HL-60 (cell line): ENCODE data around the gene KLF16.

Experiments
- DNase-seq, 2 experiments: peaks; one replicate each; pipeline ENCODE4 v3.0.0-alpha.2; 2010 to 2020; ENCODE audit warnings: low read depth in 1 of 2, low spot score in 1 of 2
- H3K27ac ChIP-seq: fragments of 250-450 bp; sonication (Bioruptor Pico); replicated peaks from 2 replicates; pipeline ENCODE4 v1.5.1; 2020; ENCODE audit warnings: mild to moderate bottlenecking, moderate library complexity
- H3K27me3 ChIP-seq: fragments of 250-450 bp; sonication (Bioruptor Pico); 2 replicates; pipeline ENCODE4 v1.5.1; 2021; ENCODE audit warnings: mild to moderate bottlenecking, moderate library complexity; ENCODE audit not compliant: insufficient read depth, poor library complexity, severe bottlenecking
- H3K4me3 ChIP-seq: replicated peaks from 2 replicates; pipeline ENCODE4 v1.5.1; 2011; ENCODE audit warnings: mild to moderate bottlenecking, control low read depth, low read length; ENCODE audit not compliant: insufficient read depth
- CTCF ChIP-seq: IDR thresholded peaks from one replicate; pipeline ENCODE4 v1.5.1; 2011; ENCODE audit warnings: low read length, control low read depth, inconsistent platforms; ENCODE audit not compliant: insufficient read depth
- GABPA ChIP-seq: IDR thresholded peaks from 2 replicates; pipeline ENCODE4 v1.6.1; 2012; ENCODE audit warnings: low read depth
- POLR2AphosphoS5 ChIP-seq: IDR thresholded peaks from 2 replicates; pipeline ENCODE4 v1.6.1; 2012; ENCODE audit warnings: low read depth
- REST ChIP-seq: IDR thresholded peaks from 2 replicates; pipeline ENCODE4 v1.6.1; 2012; ENCODE audit warnings: low read depth; ENCODE audit not compliant: insufficient replicate concordance
- SPI1 ChIP-seq: IDR thresholded peaks from 2 replicates; pipeline ENCODE4 v1.6.1; 2012; ENCODE audit warnings: low read depth, mild to moderate bottlenecking, borderline replicate concordance

The KLF16 gene

GRCh38 chr19:1813192-1814182 lies 49.9 kb downstream of the KLF16 start:
- TF ChIP-seq REST = no peak
- no peak for TF ChIP-seq CTCF
- TF ChIP-seq POLR2AphosphoS5 = no peak; the same call in 1 of the 2 replicates
- TF ChIP-seq GABPA = no peak
- no peak for TF ChIP-seq SPI1
- H3K27ac ChIP-seq = peak overlapping the region; percentile 79
- peak overlapping the region; percentile 67 for H3K4me3 ChIP-seq
- H3K27me3 ChIP-seq = no peaks in the 10 kb centered on the region
- DNase-seq = peak in 1 of 2 experiments; percentile 25

- no peaks in the 10 kb centered on the region for H3K27me3 ChIP-seq
- peak; percentile 96 to 99 for DNase-seq
- H3K4me3 ChIP-seq = peak overlapping the region; percentile 67
- TF ChIP-seq REST = no peak
- no peak for TF ChIP-seq GABPA
- TF ChIP-seq SPI1 = 0 out of 2 replicates have a peak, but pooled peaks have one; percentile 6
- peak; percentile 87 for TF ChIP-seq CTCF
- peak; percentile 49 for TF ChIP-seq POLR2AphosphoS5
- H3K27ac ChIP-seq = peak overlapping the region; percentile 79
Observed at GRCh38 chr19:1812426-1813191, 50.8 kb downstream of the KLF16 start.

- Histone ChIP-seq H3K4me3 (peak within 1 kb of the TSS; percentile 67), H3K27ac (peak within 1 kb of the TSS; percentile 79), H3K27me3 (no peaks in the 10 kb centered on the region)
- no peak for DNase-seq
- no peak for TF ChIP-seq CTCF
- TF ChIP-seq POLR2AphosphoS5 = no peak
- TF ChIP-seq GABPA = no peak
- no peak for TF ChIP-seq REST
- TF ChIP-seq SPI1 = no peak
Observed at GRCh38 chr19:1811942-1812425, 51.4 kb downstream of the KLF16 start, which contains the start of gene ATP8B3. Gene ATP8B3 (minus strand): TSS chr19:1812276. CDS start chr19:1811736, 540 bp downstream.
